NCI-H524 treated with DMSO at 0.1 percent for 48 hours (cell line): ENCODE results near the gene EDN3.
"Not testable (repeated sequence)": the region's sequence is repeated elsewhere in the genome, so short reads cannot be mapped to it uniquely, and the experiment has no call there.

Experiments used
- DNase-seq: peaks from one replicate; lab custom pipeline; 2025; lab: John Stamatoyannopoulos, UW

EDN3 gene

GRCh38 chr20:59336540-59336939, 36.1 kb downstream of the EDN3 start:
- no peak for DNase-seq

GRCh38 chr20:59338444-59338843, 38.0 kb downstream of the EDN3 start:
- DNase-seq = not testable (repeated sequence)

- no peak for DNase-seq
Measured at GRCh38 chr20:59340201-59340885, 39.9 kb downstream of the EDN3 start.

GRCh38 chr20:59341285-59342022, 41.0 kb downstream of the EDN3 start:
- DNase-seq = not testable (repeated sequence)

DNA sequence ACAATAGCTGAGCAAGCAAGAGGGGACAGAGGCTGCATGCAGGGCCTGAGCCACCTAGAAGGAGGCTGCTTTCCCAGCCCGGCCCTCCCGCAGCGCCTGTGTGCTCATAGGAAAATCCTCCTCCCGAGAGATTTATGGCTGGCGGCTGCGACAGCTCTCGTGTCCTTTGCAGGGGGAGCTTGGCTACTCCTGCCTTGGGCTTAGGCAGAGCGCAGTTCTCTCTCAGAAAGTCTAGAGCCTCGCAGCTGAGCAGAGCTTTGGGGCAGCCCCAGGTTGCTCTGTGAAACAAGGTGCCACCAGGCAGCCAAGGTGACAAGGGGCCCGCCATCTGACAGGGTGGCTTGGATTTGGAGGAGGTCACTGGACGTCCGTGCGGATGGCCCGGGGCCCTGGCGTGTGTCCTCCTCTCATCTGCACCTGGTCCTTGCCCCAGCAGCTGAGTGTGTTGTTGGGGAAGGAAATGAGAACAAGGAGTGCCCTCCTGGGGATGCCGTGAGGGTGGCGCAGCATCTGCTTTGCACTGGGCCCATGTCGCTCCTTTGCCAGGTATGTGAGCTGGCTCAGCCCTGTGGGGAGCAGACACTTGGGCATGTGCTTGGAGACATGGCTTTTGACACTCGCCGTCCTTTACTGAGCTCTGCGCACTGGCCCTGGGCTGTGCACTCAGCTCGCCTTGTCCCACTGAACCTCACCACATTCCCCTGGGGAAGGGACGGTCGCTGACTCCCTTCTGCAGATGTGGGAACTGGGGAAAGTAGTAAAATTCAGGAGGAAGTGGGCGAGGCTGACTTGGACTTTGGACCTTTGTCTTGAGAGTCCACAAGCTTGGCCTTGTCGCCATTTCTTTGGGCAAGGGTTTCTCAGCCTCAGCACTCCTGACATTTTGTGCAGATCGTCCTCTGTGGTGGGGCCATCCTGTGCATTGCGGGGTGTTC, 41.9 kb downstream of the EDN3 start:
- DNase-seq = no peak

- DNase-seq = no peak
Measured at GRCh38 chr20:59346061-59346460, 45.6 kb downstream of the EDN3 start.

- no peak for DNase-seq
Measured at GRCh38 chr20:59349277-59349676, 48.9 kb downstream of the EDN3 start.

DNA sequence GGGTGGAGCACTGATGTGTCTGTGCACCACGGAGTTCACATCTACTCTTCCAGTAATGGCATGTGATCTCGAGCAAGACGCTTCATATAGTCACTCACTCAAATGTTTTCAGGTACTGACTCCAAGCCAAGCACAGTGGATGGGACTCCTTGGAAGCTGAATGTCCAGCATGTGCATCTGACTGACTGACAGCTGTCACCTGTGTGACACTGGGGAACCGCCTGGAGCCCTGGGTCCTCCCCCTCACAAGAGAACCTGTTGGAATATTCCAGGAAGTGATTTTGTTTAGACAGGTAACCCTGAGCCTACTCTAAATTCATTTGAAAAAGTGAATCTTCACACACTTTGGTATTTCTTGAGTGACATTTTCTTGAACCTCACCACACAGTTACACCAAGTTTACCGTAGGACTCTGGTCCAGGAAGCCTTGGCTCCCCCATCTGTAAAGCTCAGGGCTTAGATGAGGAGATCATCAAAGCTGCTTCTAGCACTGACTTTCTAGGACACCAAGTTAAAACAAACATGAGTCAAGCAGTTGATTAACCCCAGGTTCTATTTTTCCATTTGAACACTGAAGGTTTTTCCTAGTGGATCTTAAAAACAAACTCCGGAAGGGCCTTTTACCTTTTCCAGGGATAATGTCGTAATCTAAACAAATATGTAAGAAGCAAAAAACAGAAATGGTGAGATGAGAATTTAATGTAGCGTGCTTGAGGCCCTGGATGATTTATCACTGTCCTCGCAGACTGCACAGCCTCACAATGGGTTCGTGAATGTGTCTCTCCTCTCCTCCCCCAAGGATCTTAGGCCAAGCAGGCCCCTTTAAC, 50.1 kb downstream of the EDN3 start:
- no peak for DNase-seq

GRCh38 chr20:59351157-59352040, 51.0 kb downstream of the EDN3 start:
- DNase-seq = no peak

DNA sequence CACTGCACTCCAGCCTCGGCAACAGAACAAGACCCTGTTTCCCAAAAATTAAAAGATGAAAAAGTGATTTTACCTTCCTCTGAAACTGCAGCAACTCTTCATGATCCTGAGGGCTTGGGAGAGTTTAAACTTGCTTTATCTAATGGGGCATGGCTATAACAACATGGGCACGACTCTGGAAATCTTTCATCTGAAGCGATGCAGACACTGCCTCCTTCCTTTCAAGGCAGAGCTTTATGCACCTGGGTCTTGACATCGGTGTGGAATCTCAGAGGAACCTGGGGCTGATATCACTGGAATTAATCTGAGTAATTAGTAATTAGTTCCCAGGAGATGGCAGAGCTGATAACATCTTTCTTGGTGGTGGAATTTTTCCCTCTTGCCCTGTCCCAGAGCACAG, 52.1 kb downstream of the EDN3 start:
- no peak for DNase-seq

- no peak for DNase-seq
Measured at GRCh38 chr20:59352990-59353389, 52.6 kb downstream of the EDN3 start.

- no peak for DNase-seq
Measured at GRCh38 chr20:59354460-59354859, 54.0 kb downstream of the EDN3 start.

DNA sequence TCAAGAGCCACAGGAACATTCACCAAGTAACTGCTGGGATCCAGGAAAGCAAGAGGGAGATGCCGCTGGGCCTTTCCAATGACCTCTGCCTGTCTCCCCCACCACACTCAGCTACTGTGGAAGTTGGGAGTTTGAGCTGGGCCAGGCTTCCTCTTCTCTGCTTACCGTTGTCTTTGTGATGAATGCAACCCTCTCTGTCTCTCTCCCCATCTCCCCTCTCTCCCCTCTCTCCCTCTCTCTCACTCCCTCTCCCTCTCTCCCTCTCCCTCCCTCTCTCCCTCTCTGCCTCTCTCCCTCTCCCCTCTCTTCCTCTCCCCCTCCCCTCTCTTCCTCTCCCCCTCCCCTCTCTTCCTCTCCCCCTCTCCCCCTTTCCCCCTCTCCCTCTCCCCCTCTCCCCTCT, 54.8 kb downstream of the EDN3 start:
- DNase-seq = no peak

- no peak for DNase-seq
Measured at GRCh38 chr20:59356662-59357165, 56.3 kb downstream of the EDN3 start.

GRCh38 chr20:59358793-59359192, 58.4 kb downstream of the EDN3 start:
- DNase-seq = not testable (repeated sequence)

DNA sequence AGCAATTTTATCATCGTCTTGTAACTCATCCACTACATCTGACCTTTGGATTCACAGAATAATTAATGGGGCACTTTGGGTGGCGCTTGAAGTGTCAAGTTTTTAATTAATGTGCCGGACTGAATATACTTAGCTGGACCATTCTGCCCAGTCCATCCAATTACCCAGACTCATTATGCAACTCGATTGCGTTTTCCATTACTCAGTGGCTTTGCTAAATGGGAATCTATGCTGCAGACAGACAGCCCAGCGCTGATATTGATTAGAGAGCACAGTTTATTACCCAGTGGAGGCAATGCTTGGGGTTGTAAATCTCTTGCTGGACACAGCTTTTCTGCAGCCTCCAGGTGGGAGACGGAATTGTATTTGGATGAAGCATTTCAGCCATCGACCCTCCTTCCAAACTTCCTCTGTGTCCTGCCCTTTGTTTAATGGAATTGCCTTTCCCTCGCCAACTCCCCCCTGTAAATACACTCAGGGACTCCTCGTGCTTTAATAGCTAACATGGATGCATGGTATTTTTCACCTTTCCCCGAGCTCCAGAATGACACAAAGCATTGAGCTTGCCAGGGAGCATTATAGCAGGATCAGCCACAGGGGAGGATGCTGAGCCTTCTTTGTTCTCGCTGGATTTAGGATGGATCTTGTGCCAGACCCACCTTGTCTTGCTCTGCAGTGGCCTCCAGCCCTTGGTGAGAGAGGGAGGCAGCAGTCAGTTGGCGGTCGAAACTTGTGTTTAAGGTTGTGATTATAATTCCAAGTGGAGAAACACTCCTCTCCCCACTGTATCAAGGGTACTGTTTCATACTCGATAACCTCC, 59.7 kb downstream of the EDN3 start:
- no peak for DNase-seq

- DNase-seq = no peak
Measured at GRCh38 chr20:59360934-59361333, 60.5 kb downstream of the EDN3 start.

DNA sequence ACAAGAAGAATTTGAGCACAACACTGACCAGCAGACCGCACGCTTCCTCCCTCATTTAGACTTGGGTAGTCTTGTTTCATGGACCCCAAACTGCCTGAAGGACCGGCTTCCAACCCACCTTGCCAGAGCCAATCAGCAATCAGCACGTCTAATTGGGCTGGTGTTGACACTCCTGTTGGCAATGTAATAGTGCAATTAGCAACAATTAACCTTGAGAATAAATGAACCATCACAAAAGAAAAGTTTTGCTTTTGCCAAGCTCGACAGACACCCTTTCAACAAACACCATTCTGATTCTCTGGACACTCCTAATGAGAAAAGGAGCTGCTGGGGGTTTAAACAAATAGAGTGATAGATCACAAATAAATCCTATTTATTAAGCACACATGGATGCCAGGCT, 61.0 kb downstream of the EDN3 start:
- no peak for DNase-seq

- no peak for DNase-seq
Measured at GRCh38 chr20:59363101-59363500, 62.7 kb downstream of the EDN3 start.

GRCh38 chr20:59364611-59365010, 64.2 kb downstream of the EDN3 start:
- no peak for DNase-seq
